HG03280 (cell line): ENCODE measurements around the gene MFN1.

Source experiments
- ATAC-seq: cut with Tn5 transposase; IDR thresholded peaks from one replicate; pipeline ENCODE4 v1.9.1; 2021; ENCODE audit warnings: mild to moderate bottlenecking, moderate library complexity; ENCODE audit not compliant: unreplicated experiment

MFN1 gene

GRCh38 chr3:179336345-179336929, 11.1 kb upstream of the MFN1 start:
- no peak for ATAC-seq

GRCh38 chr3:179348325-179349013, 960 bp downstream of the MFN1 start:
- ATAC-seq, result peak; percentile 64

GRCh38 chr3:179355996-179356395, 8.5 kb downstream of the MFN1 start:
- ATAC-seq, result no peak

GRCh38 chr3:179363332-179363731, 15.8 kb downstream of the MFN1 start:
- ATAC-seq, result no peak

GRCh38 chr3:179369621-179370020, 22.1 kb downstream of the MFN1 start:
- ATAC-seq, result no peak

GRCh38 chr3:179373938-179374337, 26.4 kb downstream of the MFN1 start:
- ATAC-seq, result no peak

GRCh38 chr3:179375091-179375999, 27.8 kb downstream of the MFN1 start:
- ATAC-seq, result no peak

GRCh38 chr3:179376474-179376873, 29.0 kb downstream of the MFN1 start:
- ATAC-seq, result no peak

GRCh38 chr3:179391906-179392305, 44.4 kb downstream of the MFN1 start:
- no peak for ATAC-seq

- ATAC-seq, result no peak
Measured at GRCh38 chr3:179398574-179399231, 51.2 kb downstream of the MFN1 start.

GRCh38 chr3:179401561-179401960, 54.1 kb downstream of the MFN1 start:
- ATAC-seq, result no peak

- no peak for ATAC-seq
Measured at GRCh38 chr3:179402963-179403362, 55.5 kb downstream of the MFN1 start.

- ATAC-seq, result no peak
Measured at GRCh38 chr3:179404307-179404706, 56.8 kb downstream of the MFN1 start.

GRCh38 chr3:179410331-179410730, 62.8 kb downstream of the MFN1 start:
- ATAC-seq, result no peak

- ATAC-seq, result no peak
Measured at GRCh38 chr3:179410999-179411398, 63.5 kb downstream of the MFN1 start.

- ATAC-seq, result no peak
Measured at GRCh38 chr3:179414804-179415203, 67.3 kb downstream of the MFN1 start.

- no peak for ATAC-seq
Measured at GRCh38 chr3:179415377-179415776, 67.9 kb downstream of the MFN1 start.

- no peak for ATAC-seq
Measured at GRCh38 chr3:179416681-179417080, 69.2 kb downstream of the MFN1 start.

- no peak for ATAC-seq
Measured at GRCh38 chr3:179418610-179419009, 71.1 kb downstream of the MFN1 start.

- ATAC-seq, result no peak
Measured at GRCh38 chr3:179421500-179421899, 74.0 kb downstream of the MFN1 start.

GRCh38 chr3:179425075-179425474, 77.6 kb downstream of the MFN1 start:
- no peak for ATAC-seq
